ENCODE data around the gene SPATA16. TPM values are rescaled to one million over a fixed set of nuclear protein-coding genes. Genes with fewer than 3 reads are reported as not detected.
"Not testable (repeated sequence)": the region's sequence is repeated elsewhere in the genome, so short reads cannot be mapped to it uniquely, and the experiment has no call there.

The SPATA16 gene
- total and polyA plus RNA-seq, 2 experiments from 2014 or later: not detected

GRCh38 chr3:173020128-173020527, 120.9 kb downstream of the SPATA16 start:
- not testable (repeated sequence) for H3K36me3 Mint-ChIP-seq (ENCODE audit: low read depth); DNase-seq (ENCODE audit: low spot score); H3K79me2 ChIP-seq (replicated peaks; ENCODE audit: insufficient read depth); H2AFZ ChIP-seq; H3K27me3 ChIP-seq (ENCODE audit: insufficient read depth); H3F3A ChIP-seq (replicated peaks; ENCODE audit: low read depth); H3K4me3 ChIP-seq; H3K27me3 Mint-ChIP-seq (ENCODE audit: insufficient read depth, low read depth, poor library complexity); ATAC-seq; H3K9me2 ChIP-seq (ENCODE audit: insufficient read depth); H3K9me3 Mint-ChIP-seq; H3K36me3 ChIP-seq (ENCODE audit: insufficient read depth); H3K27ac Mint-ChIP-seq; H3K4me2 ChIP-seq; H4K20me1 ChIP-seq (replicated peaks; ENCODE audit: insufficient read depth); H3K4me3 Mint-ChIP-seq
- H3K4me1 Mint-ChIP-seq: peaks cover 38% of the 10 kb centered on the region
- H3K4me1 ChIP-seq (ENCODE audit: insufficient read depth): peaks cover 34% of the 10 kb centered on the region
- peak overlapping the region; percentile 53 for H3K27ac ChIP-seq (ENCODE audit: low read depth)

GRCh38 chr3:173019378-173019777, 121.7 kb downstream of the SPATA16 start:
- peak; percentile 88 for TF ChIP-seq NANOG (IDR thresholded peaks at IDR 0.05; ENCODE audit: borderline replicate concordance)
- no peak for TF ChIP-seq ZNF462 (CRISPR knock-in tag; IDR thresholded peaks at IDR 0.05)
- no peak for TF ChIP-seq CTCF (conservative IDR thresholded peaks at IDR 0.05; ENCODE audit: low read depth in 2 of 2)
- TF ChIP-seq JUNB (IDR thresholded peaks at IDR 0.05; ENCODE audit: unreplicated experiment): no peak
- H3K27me3 ChIP-seq (ENCODE audit: insufficient read depth): no peaks in the 10 kb centered on the region
- Mint-ChIP-seq H3K36me3 (ENCODE audit: low read depth) (no peaks in the 10 kb centered on the region), H3K4me3 (no peak overlapping the region), H3K27me3 (ENCODE audit: insufficient read depth, low read depth, poor library complexity) (peaks cover 5% of the 10 kb centered on the region), H3K9me3 (no peaks in the 10 kb centered on the region), H3K27ac (no peak overlapping the region; the same call in 1 of the 2 replicates), H3K4me1 (peaks cover 38% of the 10 kb centered on the region)
- H3K79me2 ChIP-seq (replicated peaks; ENCODE audit: insufficient read depth): no peaks in the 10 kb centered on the region
- no peak overlapping the region for H2AFZ ChIP-seq
- DNase-seq (ENCODE audit: low spot score) (peak; percentile 49), ATAC-seq (no peak; the same call in 2 of the 3 replicates)
- peaks cover 2% of the 10 kb centered on the region; the same call in 1 of the 2 replicates for H3K9me2 ChIP-seq (ENCODE audit: insufficient read depth)
- H3K4me3 ChIP-seq: no peak overlapping the region
- no peaks in the 10 kb centered on the region for H3K36me3 ChIP-seq (ENCODE audit: insufficient read depth)
- H3F3A ChIP-seq (replicated peaks; ENCODE audit: low read depth): no peaks in the 10 kb centered on the region
- H3K4me2 ChIP-seq: no peak overlapping the region; the same call in 1 of the 2 replicates
- H4K20me1 ChIP-seq (replicated peaks; ENCODE audit: insufficient read depth): no peaks in the 10 kb centered on the region
- peak overlapping the region; percentile 95 for H3K27ac ChIP-seq (ENCODE audit: low read depth)
- peaks cover 34% of the 10 kb centered on the region for H3K4me1 ChIP-seq (ENCODE audit: insufficient read depth)
